ENCODE data around the gene AATF.
"Not testable (repeated sequence)": the region's sequence is repeated elsewhere in the genome, so short reads cannot be mapped to it uniquely, and the experiment has no call there.

The AATF gene

GRCh38 chr17:37066322-37067255 is 117.8 kb downstream of the AATF start:
- no peak for TF ChIP-seq CTCF (conservative IDR thresholded peaks at IDR 0.05; ENCODE audit: low read length)
- no peak overlapping the region for H3K4me3 ChIP-seq (ENCODE audit: low read length)
- DNase-seq (ENCODE audit: low read depth) = no peak

GRCh38 chr17:37067555-37068111 is 118.9 kb downstream of the AATF start:
- peak; percentile 80 for DNase-seq (ENCODE audit: low read depth)
- no peak overlapping the region for H3K4me3 ChIP-seq (ENCODE audit: low read length)
- TF ChIP-seq CTCF (conservative IDR thresholded peaks at IDR 0.05; ENCODE audit: low read length) = no peak

DNA sequence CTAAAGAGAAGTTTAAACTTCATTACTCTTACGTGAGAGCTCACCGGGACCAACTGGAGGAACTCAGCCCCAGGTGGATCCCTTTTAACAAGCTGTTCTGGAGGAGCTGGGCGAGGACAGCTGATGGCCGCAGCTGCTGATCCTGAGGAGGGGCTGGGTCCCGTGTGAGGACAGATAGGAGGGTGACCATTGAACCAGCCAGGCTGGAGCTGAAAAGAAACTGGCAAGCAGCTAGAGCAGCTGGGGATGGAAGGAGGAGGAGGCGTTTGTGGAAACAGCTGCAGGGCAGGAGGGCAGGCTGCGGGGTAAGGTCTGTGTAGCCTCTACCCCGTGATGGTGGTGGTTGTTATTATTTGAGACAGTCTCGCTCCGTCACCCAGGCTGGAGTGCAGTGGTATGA is 119.5 kb downstream of the AATF start:
- H3K4me3 ChIP-seq (ENCODE audit: low read length) = no peak overlapping the region
- no peak for TF ChIP-seq CTCF (conservative IDR thresholded peaks at IDR 0.05; ENCODE audit: low read length)
- no peak for DNase-seq (ENCODE audit: low read depth)

GRCh38 chr17:37069087-37069486 is 120.3 kb downstream of the AATF start:
- no peak overlapping the region for H3K4me3 ChIP-seq (ENCODE audit: low read length)
- TF ChIP-seq CTCF (conservative IDR thresholded peaks at IDR 0.05; ENCODE audit: low read length) = no peak
- no peak for DNase-seq (ENCODE audit: low read depth)

DNA sequence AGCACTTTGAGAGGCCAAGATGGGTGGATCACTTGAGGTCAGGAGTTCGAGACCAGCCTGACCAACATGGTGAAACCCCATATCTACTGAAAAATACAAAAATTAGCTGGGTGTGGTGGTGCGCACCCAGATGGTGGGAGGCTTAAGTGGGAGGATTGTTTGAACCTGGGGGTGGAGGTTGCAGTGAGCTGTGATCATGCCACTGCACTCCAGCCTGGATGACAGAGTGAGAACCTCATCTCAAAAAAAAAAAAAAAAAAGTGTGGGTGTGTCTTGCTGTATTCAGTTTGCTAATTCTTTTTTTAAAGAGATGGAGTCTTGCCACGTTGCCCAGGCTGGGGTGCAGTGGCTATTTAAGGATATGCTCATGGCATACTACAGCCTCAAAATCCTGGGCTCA is 124.7 kb downstream of the AATF start:
- not testable (repeated sequence) for DNase-seq (ENCODE audit: low read depth); H3K4me3 ChIP-seq (ENCODE audit: low read length)

- H3K4me3 ChIP-seq (ENCODE audit: low read length) = no peak overlapping the region
- DNase-seq (ENCODE audit: low read depth) = no peak
- no peak for TF ChIP-seq CTCF (conservative IDR thresholded peaks at IDR 0.05; ENCODE audit: low read length)
Measured at GRCh38 chr17:37079065-37079708, 130.4 kb downstream of the AATF start.

GRCh38 chr17:37079735-37080134 is 131.0 kb downstream of the AATF start:
- no peak for TF ChIP-seq CTCF (conservative IDR thresholded peaks at IDR 0.05; ENCODE audit: low read length)
- peak; percentile 73 for DNase-seq (ENCODE audit: low read depth)
- H3K4me3 ChIP-seq (ENCODE audit: low read length) = no peak overlapping the region

Data from AG10803 (cell line).